ENCODE measurements around the gene COX7A2. TPM values are rescaled to one million over a fixed set of nuclear protein-coding genes. Genes with fewer than 3 reads are reported as not detected.

The COX7A2 gene
- total RNA-seq, 1 donor from 2014 or later: 330 TPM

- DNase-seq (ENCODE audit: low spot score): no peak
- peaks cover 44% of the 10 kb centered on the region for H3K4me1 ChIP-seq
- Mint-ChIP-seq H3K27me3 (ENCODE audit: insufficient read depth, low read depth) (no peaks in the 10 kb centered on the region), H3K27ac (no peak overlapping the region), H3K4me1 (peaks cover 13% of the 10 kb centered on the region), H3K4me3 (no peak overlapping the region), H3K36me3 (peaks cover 3% of the 10 kb centered on the region), H3K9me3 (no peaks in the 10 kb centered on the region)
- H3K27ac ChIP-seq: no peak overlapping the region
- no peaks in the 10 kb centered on the region for H3K36me3 ChIP-seq
- peak overlapping the region; percentile 75 for H3K4me3 ChIP-seq
- H3K4me2 ChIP-seq: peak overlapping the region; percentile 77
- H3K27me3 ChIP-seq: no peaks in the 10 kb centered on the region
- H3K9ac ChIP-seq: peak overlapping the region; percentile 46
- no peak overlapping the region for H2AFZ ChIP-seq (replicated peaks)
- TF ChIP-seq EZH2phosphoT487 (IDR thresholded peaks at IDR 0.05) (no peak), CTCF (IDR thresholded peaks at IDR 0.05) (no peak), EZH2 (IDR thresholded peaks at IDR 0.05) (no peak)
- peaks cover 87% of the 10 kb centered on the region for H3K79me2 ChIP-seq (ENCODE audit: low read depth)
- H3F3A ChIP-seq (ENCODE audit: low read depth): peaks cover 11% of the 10 kb centered on the region
- H3K9me3 ChIP-seq (ENCODE audit: low read depth): no peaks in the 10 kb centered on the region
- peaks cover 20% of the 10 kb centered on the region for H4K20me1 ChIP-seq (ENCODE audit: low read depth)
Observed at GRCh38 chr6:75281653-75282052, 38.1 kb upstream of the COX7A2 start.

- no peak for DNase-seq (ENCODE audit: low spot score)
- Histone ChIP-seq H3K79me2 (ENCODE audit: low read depth) (peaks cover 94% of the 10 kb centered on the region), H3F3A (ENCODE audit: low read depth) (peaks cover 10% of the 10 kb centered on the region), H2AFZ (replicated peaks) (no peak overlapping the region), H3K4me1 (peaks cover 47% of the 10 kb centered on the region), H3K9me3 (ENCODE audit: low read depth) (no peaks in the 10 kb centered on the region), H3K27me3 (no peaks in the 10 kb centered on the region), H4K20me1 (ENCODE audit: low read depth) (peaks cover 20% of the 10 kb centered on the region), H3K36me3 (no peaks in the 10 kb centered on the region), H3K27ac (no peak overlapping the region), H3K4me2 (peak overlapping the region; percentile 77), H3K4me3 (peak overlapping the region; percentile 75), H3K9ac (no peak overlapping the region)
- Mint-ChIP-seq H3K4me1 (peaks cover 11% of the 10 kb centered on the region), H3K27me3 (ENCODE audit: insufficient read depth, low read depth) (no peaks in the 10 kb centered on the region), H3K27ac (no peak overlapping the region), H3K36me3 (peaks cover 4% of the 10 kb centered on the region), H3K4me3 (no peak overlapping the region), H3K9me3 (no peaks in the 10 kb centered on the region)
- TF ChIP-seq CTCF (IDR thresholded peaks at IDR 0.05): no peak
- no peak for TF ChIP-seq EZH2phosphoT487 (IDR thresholded peaks at IDR 0.05)
- TF ChIP-seq EZH2 (IDR thresholded peaks at IDR 0.05): no peak
Observed at GRCh38 chr6:75280131-75280855, 36.7 kb upstream of the COX7A2 start.

DNA sequence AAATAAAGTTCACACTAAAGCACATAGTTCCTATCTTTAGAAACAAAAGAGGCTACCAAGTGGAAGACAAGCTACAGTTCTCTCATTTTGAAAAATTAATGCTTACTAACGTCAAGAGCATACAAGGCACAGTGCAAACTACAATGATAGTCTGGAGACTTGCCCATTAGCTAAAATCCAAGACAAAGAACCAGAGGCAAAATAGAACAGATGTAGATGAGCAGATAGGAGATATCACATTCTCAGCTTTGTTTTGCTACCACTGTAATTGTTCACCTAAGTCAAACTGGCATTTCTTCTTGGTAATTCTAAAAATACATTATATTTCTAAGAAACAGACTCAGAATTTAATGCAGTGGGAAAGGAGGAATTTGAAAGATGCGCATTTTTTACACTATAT lies 35.8 kb upstream of the COX7A2 start:
- Histone ChIP-seq H3K9ac (no peak overlapping the region), H3K27me3 (no peaks in the 10 kb centered on the region), H2AFZ (replicated peaks) (no peak overlapping the region), H3K27ac (no peak overlapping the region), H3K36me3 (no peaks in the 10 kb centered on the region), H3K79me2 (ENCODE audit: low read depth) (peaks cover 100% of the 10 kb centered on the region), H3F3A (ENCODE audit: low read depth) (peaks cover 6% of the 10 kb centered on the region), H3K4me3 (no peak overlapping the region), H3K9me3 (ENCODE audit: low read depth) (no peaks in the 10 kb centered on the region), H4K20me1 (ENCODE audit: low read depth) (peaks cover 20% of the 10 kb centered on the region), H3K4me1 (peaks cover 47% of the 10 kb centered on the region), H3K4me2 (no peak overlapping the region)
- peaks cover 8% of the 10 kb centered on the region for H3K36me3 Mint-ChIP-seq
- peaks cover 11% of the 10 kb centered on the region for H3K4me1 Mint-ChIP-seq
- no peak for DNase-seq (ENCODE audit: low spot score)
- H3K27ac Mint-ChIP-seq: no peak overlapping the region
- H3K4me3 Mint-ChIP-seq: no peak overlapping the region
- TF ChIP-seq CTCF (IDR thresholded peaks at IDR 0.05): no peak
- no peak for TF ChIP-seq EZH2phosphoT487 (IDR thresholded peaks at IDR 0.05)
- no peak for TF ChIP-seq EZH2 (IDR thresholded peaks at IDR 0.05)
- H3K27me3 Mint-ChIP-seq (ENCODE audit: insufficient read depth, low read depth): no peaks in the 10 kb centered on the region
- H3K9me3 Mint-ChIP-seq: no peaks in the 10 kb centered on the region

All from neural progenitor cell (in vitro differentiated cells).